ENCODE results near the gene C1orf53.

DNA sequence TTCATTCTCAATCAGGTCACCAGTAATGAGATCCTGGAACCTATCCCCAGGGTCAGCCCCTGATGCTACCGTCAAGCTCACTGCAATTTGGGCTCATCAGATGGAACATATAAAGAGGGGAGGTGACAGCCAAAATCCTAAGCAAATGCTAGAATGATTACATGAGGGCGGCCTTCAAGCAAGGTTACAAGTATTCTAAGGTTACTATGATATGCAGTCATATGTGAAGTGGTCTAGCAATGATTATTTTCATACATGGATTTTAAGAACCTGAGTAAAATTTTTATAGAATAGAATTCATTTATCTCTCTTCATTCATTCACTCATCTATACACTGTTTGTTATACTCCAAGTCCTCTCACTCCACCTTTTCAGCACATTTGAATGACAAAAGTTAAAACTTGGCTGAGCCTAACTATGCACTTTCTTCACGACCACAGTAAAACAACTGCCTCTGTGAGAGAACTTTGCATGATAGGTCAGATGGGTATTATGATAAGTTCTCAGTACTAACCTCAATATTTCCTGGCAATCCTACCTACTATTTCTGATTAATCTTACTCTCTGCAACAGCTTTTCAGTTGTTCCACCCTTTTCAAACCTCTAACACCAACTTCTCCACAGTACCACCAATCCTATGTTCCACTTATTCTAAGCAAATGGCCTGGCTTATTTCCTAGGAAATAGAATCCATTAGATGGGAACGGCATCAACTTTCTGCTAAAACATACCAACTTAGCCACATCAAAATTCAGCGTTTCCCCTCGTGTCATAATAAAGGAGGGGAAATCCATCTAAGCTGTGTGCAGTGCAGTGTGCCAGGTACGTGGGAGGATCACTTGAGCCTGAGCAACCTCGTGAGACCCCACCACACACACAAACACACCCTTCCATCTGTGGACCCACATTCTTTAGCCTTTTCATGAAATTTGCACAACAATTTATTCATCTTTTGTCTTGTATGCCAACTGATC is 46.8 kb downstream of the C1orf53 start:
- TF ChIP-seq POLR2A (IDR thresholded peaks at IDR 0.05; ENCODE audit: low read length), result no peak
- no peak for TF ChIP-seq GATA1 (IDR thresholded peaks at IDR 0.05; ENCODE audit: low read depth, low read length)

Measured in erythroblast (primary cell).